GM10266 (cell line): Measurements from ENCODE around the gene IP6K1.

Experiments
- DNase-seq: peaks from one replicate; pipeline ENCODE4 v3.0.0; 2012; ENCODE audit errors: extremely low spot score
- CTCF ChIP-seq: IDR thresholded peaks from 2 replicates; pipeline ENCODE4 v1.5.1; 2012; ENCODE audit warnings: mild to moderate bottlenecking, low read depth; ENCODE audit not compliant: control insufficient read depth, insufficient read depth; ENCODE audit errors: missing control alignments

IP6K1 gene

GRCh38 chr3:49704629-49705028 lies 81.7 kb downstream of the IP6K1 start:
- no peak for DNase-seq
- TF ChIP-seq CTCF: no peak

GRCh38 chr3:49703956-49704355 lies 82.4 kb downstream of the IP6K1 start:
- no peak for TF ChIP-seq CTCF
- DNase-seq: no peak

- DNase-seq: peak; percentile 92
- peak; percentile 91 for TF ChIP-seq CTCF
Measured at GRCh38 chr3:49703443-49703927, 82.9 kb downstream of the IP6K1 start.

GRCh38 chr3:49702672-49703071 lies 83.7 kb downstream of the IP6K1 start:
- DNase-seq: no peak
- no peak for TF ChIP-seq CTCF

GRCh38 chr3:49701388-49702077 lies 84.8 kb downstream of the IP6K1 start:
- peak; percentile 24 for TF ChIP-seq CTCF
- DNase-seq: no peak

GRCh38 chr3:49700453-49701128 lies 85.8 kb downstream of the IP6K1 start:
- TF ChIP-seq CTCF: no peak
- DNase-seq: no peak

- TF ChIP-seq CTCF: no peak
- DNase-seq: no peak
Measured at GRCh38 chr3:49700014-49700413, 86.3 kb downstream of the IP6K1 start.
